Colonic mucosa (tissue), 4 donors: Measurements from ENCODE around the gene TRIM7. TPM values are rescaled to one million over a fixed set of nuclear protein-coding genes. Genes with fewer than 3 reads are reported as not detected.

Experiments
- DNase-seq: peaks from one replicate; pipeline ENCODE4 v3.0.0-alpha.2; 2020
- H3K27ac ChIP-seq: fragments of 200-600 bp; one replicate; pipeline ENCODE4 v1.8.0; 2021
- H3K27me3 ChIP-seq: fragments of 200-600 bp; one replicate; pipeline ENCODE4 v1.8.0; 2021
- H3K36me3 ChIP-seq: fragments of 200-600 bp; one replicate; pipeline ENCODE4 v1.8.0; 2021
- H3K4me1 ChIP-seq: fragments of 200-600 bp; one replicate; pipeline ENCODE4 v1.8.0; 2021; ENCODE audit warnings: mild to moderate bottlenecking
- H3K4me3 ChIP-seq: fragments of 200-600 bp; one replicate; pipeline ENCODE4 v1.8.0; 2021
- H3K9ac ChIP-seq, 2 donors: one replicate each; pipeline ENCODE4 v1.7.0; 2013; ENCODE audit warnings: control low read depth in 2 of 2, low read depth in 2 of 2, low read length in 2 of 2
- H3K9me3 ChIP-seq: fragments of 200-600 bp; one replicate; pipeline ENCODE4 v1.8.0; 2021
- intact Hi-C: fragments of 100-400 bp; cut with DNase I; formaldehyde crosslinking; loops from one replicate; pipeline ENCODE4 v1.14.1; 2022
- total RNA-seq, 2 donors: library from RNA; stranded (reverse); fragmentation: NEBNext Ultra II Directional in 1 of 2; extraction: Animal tissue kit (Norgen Biotek cat#: 25700) in 1 of 2; gene quantifications; one replicate each; pipeline ENCODE4 v1.2.1, GENCODE V29; 2021
- TF ChIP-seq, protein P1 (sequence below): fragments of 200-600 bp; IDR thresholded peaks from one replicate; pipeline ENCODE4 v1.8.0; 2022; ENCODE audit warnings: antibody characterized with exemption, mild to moderate bottlenecking
- donor health status: healthy.
- donor health status: DM: no; HTN: no; CAD: no.
- donor health status: DM: no; HTN: no; CAD: no.

The TRIM7 gene
- total RNA-seq, 2 donors from 2014 or later = 6.8 to 8.7 TPM

DNA sequence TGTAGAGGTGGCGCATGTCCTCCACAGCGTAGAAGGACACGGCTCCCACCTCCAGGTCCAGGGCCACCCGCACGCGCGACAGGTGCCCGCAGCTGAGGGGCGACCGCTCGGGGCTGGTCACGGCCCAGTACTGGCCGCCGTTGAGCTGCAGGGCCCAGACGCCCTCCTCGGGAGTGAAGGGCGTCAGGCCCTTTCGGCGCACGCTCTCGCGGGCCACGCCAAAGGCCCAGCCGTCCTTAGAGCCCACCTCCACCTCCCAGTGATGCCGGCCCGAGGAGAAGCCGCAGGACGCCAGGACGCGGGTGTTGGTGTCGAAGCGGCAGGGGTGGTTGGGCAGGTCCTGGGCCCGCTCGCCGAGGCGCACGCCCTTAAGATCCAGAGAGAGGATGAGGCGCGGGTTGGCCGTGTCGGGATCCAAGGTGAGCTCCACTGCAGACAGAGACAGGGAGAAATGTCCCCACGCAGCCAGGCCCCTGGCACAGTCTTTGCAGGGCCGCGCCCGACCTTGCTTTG, 9.7 kb downstream of the TRIM7 start:
- no peaks in the 10 kb centered on the region for H3K4me1 ChIP-seq
- TF ChIP-seq, protein P1, sequence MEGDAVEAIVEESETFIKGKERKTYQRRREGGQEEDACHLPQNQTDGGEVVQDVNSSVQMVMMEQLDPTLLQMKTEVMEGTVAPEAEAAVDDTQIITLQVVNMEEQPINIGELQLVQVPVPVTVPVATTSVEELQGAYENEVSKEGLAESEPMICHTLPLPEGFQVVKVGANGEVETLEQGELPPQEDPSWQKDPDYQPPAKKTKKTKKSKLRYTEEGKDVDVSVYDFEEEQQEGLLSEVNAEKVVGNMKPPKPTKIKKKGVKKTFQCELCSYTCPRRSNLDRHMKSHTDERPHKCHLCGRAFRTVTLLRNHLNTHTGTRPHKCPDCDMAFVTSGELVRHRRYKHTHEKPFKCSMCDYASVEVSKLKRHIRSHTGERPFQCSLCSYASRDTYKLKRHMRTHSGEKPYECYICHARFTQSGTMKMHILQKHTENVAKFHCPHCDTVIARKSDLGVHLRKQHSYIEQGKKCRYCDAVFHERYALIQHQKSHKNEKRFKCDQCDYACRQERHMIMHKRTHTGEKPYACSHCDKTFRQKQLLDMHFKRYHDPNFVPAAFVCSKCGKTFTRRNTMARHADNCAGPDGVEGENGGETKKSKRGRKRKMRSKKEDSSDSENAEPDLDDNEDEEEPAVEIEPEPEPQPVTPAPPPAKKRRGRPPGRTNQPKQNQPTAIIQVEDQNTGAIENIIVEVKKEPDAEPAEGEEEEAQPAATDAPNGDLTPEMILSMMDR = no peak
- no peak for DNase-seq
- no peaks in the 10 kb centered on the region for H3K27me3 ChIP-seq
- H3K36me3 ChIP-seq = no peaks in the 10 kb centered on the region
- no peaks in the 10 kb centered on the region for H3K9me3 ChIP-seq
- H3K4me3 ChIP-seq = no peak overlapping the region
- H3K27ac ChIP-seq = no peak overlapping the region
- intact Hi-C loops = no loop called here
- H3K9ac ChIP-seq = no peak overlapping the region

DNA sequence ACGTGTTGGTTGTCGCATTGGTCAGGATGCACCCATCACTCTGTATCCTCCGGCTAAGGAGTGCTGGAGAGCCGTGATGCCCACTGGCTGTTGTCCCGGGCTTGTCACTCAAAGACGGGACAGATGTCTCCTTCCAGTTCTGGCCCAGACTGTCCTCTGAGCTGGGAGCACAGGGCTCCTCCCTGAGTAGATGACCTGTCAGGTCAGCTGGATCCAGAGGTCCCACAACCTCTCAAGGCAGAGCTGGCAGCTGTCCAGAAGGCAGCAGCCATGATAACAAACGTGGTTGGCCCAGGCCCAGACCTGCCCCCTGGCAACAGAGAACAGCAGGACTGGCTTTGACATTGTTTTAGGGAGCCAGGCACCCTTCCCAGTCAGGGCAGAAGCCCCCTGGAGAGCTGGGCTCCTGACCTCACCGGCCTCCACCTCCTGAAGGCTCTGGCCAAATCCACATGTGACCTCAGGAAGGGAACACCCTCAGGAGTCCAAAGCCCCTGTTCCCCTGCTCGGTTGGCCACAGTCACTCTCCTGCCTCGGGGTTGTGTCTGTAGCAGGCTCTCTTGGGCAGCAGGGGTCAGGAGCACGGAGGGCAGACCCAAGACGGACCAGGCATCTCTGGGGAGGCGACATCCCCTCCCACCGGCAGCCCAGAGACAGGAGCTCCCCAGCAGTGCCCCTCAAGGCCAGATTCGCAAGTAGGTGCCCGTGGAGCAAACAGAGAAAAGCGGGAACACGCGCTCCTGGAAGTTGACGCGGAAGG, 10.3 kb downstream of the TRIM7 start:
- H3K27me3 ChIP-seq = no peaks in the 10 kb centered on the region
- no peaks in the 10 kb centered on the region for H3K36me3 ChIP-seq
- intact Hi-C loops = no loop called here
- H3K9ac ChIP-seq = no peak overlapping the region
- no peak for DNase-seq
- H3K4me1 ChIP-seq = no peaks in the 10 kb centered on the region
- H3K27ac ChIP-seq = no peak overlapping the region
- no peaks in the 10 kb centered on the region for H3K9me3 ChIP-seq
- H3K4me3 ChIP-seq = no peak overlapping the region
- TF ChIP-seq, protein P1 = no peak

DNA sequence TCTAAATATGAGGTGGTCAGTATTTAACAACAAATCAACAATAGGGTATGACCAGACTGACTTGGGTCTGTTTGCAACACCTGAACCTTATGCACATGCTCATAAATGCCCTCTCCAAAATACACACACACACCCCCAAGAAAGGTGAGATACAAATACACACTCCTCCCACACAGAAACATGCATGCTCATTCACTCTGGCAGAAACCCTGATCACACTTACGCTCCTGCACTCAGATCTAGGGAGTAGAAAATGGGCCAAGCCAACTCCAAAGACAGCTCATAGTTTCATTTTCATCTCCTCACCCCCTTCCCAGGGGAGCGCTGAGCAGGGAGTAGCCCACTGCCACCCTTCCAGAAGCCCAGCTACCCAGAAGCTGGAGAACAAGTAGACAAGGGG, 11.3 kb downstream of the TRIM7 start:
- H3K9ac ChIP-seq = no peak overlapping the region
- H3K27me3 ChIP-seq = no peaks in the 10 kb centered on the region
- intact Hi-C loops = no loop called here
- no peak overlapping the region for H3K27ac ChIP-seq
- no peaks in the 10 kb centered on the region for H3K36me3 ChIP-seq
- no peak overlapping the region for H3K4me3 ChIP-seq
- H3K9me3 ChIP-seq = no peaks in the 10 kb centered on the region
- DNase-seq = no peak
- H3K4me1 ChIP-seq = no peaks in the 10 kb centered on the region
- TF ChIP-seq, protein P1 = no peak

DNA sequence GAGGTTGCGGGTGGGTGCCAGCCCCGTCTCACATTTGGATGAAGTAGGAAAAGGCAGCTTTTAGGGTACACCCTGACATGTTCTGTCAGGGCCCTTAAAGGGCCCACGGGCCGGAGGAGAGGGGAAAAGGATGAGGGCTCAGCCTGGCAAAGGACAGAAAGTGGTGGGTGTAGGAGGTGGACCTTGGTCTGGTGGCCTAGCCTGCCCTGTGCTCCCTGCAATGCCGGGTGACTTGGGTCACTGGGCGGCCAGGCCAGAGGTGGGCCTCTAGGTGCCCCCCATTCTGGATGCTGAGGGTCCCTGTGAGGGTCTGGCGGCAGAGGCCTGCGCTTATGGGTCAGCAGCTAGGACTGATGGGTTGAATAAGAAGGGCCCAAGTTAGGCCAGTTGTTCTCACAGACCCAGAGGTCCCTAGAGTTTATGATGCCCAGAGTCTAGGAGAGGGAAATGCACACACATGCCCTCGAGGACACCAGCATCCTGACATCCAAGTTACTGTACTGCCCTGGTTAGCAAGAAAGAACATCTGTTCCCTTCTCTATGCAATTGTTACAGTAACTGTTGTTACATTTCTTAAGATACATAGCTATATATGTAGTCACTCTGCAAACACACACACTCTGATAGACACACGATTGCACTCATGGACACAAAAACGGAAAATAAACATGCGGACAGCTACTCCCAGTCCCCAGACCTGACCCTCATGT, 12.5 kb downstream of the TRIM7 start:
- no peaks in the 10 kb centered on the region for H3K36me3 ChIP-seq
- H3K9ac ChIP-seq = peak overlapping the region; percentile 82 to 88
- peak overlapping the region; percentile 81 for H3K4me3 ChIP-seq
- no peaks in the 10 kb centered on the region for H3K27me3 ChIP-seq
- H3K9me3 ChIP-seq = no peaks in the 10 kb centered on the region
- no peaks in the 10 kb centered on the region for H3K4me1 ChIP-seq
- H3K27ac ChIP-seq = peak overlapping the region; percentile 88
- no peak for DNase-seq
- TF ChIP-seq, protein P1 = no peak
- intact Hi-C loops = no loop called here

DNA sequence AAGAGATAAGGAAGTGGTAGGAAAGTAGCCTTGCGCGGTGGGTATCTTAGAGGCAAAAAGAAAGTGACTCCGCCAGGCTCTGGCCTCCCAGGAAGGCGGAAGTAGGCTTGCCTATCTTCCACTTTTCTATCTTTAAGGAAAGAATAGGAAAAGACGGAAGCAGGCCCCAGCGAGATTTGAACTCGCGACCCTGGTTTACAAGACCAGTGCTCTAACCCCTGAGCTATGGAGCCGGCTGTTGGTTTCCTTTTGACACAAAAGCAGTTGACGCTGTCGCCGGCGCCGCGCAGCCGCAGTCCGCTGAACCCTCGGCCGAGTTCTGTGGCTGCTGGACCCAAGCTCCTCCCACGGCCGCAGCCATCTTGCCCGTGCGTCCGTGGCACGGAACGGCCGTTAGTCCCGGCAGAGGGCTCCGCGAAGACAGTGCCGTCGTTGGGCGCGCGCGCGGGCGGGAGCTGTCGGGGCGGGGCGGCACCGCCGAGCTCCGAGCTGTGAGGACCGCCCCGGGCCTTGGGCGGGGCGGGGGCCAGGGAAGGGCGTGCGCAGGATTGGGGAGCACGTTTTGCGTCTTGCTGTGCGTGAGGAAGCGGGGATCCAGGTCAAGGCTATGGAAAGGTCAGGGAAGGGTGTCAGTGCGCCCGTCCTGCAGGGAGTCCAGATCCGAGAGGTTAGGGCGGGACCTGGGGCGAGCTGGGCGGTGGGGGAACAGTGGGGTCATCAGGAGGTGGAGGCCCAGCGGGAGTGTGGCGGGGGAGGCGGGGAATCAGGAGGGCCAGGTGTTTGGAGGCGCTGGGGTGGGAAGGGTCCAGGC, 13.3 kb downstream of the TRIM7 start:
- Histone ChIP-seq H3K4me1 (no peaks in the 10 kb centered on the region), H3K36me3 (no peaks in the 10 kb centered on the region), H3K9ac (peak overlapping the region; percentile 82 to 88), H3K27me3 (no peaks in the 10 kb centered on the region), H3K4me3 (peak overlapping the region; percentile 81), H3K9me3 (no peaks in the 10 kb centered on the region), H3K27ac (peak overlapping the region; percentile 88)
- peak; percentile 97 for DNase-seq
- TF ChIP-seq, protein P1 = no peak
- intact Hi-C loops = no loop called here
